HG03135 (cell line): ENCODE data around the gene BEST1.

Experiments
- ATAC-seq: cut with Tn5 transposase; IDR thresholded peaks from one replicate; pipeline ENCODE4 v1.9.1; 2021; ENCODE audit warnings: mild to moderate bottlenecking, moderate library complexity; ENCODE audit not compliant: unreplicated experiment

The BEST1 gene

DNA sequence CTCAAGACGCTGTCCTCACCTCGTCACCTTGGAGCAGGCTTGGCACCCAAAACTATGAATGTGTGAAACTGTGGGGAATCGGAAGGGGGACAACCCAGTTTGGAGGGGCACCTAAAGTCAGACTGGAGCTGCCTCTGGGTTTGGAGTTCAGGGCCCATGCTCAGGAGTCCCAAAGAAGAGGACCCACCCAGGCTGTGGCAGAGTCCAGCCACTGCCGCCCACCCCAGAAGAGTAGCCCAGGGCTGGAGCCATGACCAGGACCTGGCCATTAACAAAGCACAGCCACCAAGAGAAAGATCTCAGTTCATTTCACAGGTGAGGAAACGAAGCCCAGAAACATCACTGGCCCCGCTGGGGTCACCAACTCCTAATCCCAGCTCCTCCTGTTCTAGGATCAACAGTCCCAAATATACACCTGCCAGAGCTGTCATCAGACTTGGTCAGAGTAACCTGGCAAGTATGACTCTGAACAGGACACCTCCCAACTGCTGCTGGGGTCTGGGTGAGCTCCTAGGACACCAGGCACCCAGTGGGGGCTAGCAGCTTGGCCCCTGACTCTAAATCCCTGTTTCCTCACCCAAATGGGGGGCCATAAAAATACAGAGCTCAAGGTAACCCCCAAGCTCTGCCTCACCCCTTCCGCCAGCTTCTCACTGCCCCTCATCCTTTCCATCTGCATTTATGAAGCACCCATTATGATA, 35.5 kb upstream of the BEST1 start:
- no peak for ATAC-seq

DNA sequence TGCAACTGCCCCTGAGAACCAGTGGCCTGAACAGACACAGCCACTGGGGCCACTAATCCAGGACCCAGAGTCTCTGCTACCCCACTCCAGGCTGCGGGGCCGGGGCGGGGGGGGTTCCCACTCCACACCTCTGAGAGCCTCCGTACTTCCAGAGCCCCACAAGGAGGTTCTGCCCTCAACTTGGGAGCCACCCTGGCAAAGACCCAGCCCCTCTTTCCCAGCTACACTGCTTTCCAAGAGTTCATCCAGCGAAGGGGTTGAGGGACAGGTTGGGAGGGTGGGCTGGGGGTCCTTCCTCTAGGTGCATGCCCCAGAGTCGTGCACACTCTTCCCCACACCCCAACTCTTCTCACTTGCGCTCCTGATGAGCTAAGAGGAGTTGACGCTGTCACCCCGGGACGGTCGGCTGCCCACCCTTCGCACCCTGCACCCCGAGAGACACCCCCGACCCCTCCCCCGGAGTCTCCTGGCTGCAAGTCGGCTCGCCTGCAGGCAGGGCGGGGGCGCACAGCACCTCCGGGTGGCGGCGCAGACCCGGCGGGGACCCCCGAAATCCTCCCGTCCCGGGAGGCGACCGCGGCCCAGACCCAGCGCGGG, 33.3 kb upstream of the BEST1 start:
- ATAC-seq = no peak

DNA sequence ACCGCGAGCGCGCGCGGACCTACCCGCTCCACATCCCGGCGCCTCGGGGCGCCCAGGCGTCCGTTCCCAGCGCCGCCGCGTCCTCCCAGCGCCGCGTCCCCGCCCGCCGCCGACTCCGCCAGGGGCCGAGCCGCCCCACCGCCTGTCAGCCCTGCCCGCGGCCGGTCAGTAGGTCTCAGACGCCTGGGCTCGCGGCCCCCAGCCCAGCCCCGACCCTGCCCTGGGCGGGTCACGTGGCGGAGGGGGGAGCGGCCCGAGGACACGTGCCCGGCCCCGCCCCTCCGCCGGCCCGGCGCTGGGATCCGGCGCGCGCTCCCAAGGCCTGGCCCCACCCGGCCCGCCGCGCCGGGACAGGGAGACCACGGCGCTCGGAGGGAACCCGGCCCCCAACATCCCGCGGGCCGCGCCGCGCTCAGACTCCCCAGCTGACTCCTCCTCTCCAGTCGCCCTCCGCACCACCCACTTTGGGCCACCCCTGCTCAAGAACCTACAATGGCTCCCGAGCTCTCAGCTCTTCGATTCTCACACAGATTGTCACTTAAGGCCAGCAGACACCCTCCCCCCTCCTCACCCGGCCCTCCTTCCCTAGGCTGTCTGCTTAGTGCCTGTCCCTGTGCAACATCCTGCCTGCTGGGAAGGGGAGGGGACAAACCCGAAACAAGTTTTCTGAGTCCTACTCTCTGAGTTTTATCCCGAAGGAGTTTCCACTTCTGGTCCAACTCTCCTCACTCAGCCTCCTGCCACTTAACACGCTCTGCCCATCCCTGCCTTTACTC, 32.6 kb upstream of the BEST1 start, which contains the start of gene RAB3IL1:
Gene RAB3IL1, minus strand, starts transcription at position 233 of the 776 bp plus-strand sequence. Its CDS starts 199 bp downstream, at position 34.
- ATAC-seq = no peak

DNA sequence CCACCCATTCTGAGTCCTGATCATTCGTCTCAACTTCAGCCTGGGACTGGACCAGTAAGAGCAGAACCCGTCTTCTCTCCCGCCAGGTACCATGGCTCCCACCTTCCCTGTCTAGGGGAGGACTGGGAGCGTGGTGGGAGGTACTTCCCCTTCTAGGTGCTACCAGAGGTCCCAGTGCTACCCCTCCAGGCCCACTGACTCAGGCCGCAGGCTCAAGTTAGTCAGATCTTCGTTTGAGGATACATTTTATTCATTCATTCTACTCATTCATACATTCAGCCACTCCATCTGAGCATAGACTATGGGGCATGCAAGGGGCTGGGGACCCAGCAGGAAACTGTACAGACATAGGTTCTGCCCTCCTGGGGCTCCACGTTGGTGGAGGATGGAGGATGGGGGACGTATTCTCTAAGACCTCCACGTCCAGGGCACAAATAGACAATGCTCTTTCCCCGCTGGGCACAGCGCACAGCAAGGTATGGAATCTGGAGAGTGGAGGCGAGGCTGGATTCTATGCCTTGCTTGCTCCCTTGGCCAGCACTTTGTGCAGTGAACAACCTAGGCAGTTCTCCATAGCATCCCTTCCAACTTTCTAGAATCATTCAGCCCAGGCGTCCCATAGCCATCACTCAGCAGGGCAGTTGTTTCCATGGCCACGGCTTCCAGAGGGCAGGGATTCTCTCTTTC, 31.8 kb upstream of the BEST1 start:
- ATAC-seq = no peak

DNA sequence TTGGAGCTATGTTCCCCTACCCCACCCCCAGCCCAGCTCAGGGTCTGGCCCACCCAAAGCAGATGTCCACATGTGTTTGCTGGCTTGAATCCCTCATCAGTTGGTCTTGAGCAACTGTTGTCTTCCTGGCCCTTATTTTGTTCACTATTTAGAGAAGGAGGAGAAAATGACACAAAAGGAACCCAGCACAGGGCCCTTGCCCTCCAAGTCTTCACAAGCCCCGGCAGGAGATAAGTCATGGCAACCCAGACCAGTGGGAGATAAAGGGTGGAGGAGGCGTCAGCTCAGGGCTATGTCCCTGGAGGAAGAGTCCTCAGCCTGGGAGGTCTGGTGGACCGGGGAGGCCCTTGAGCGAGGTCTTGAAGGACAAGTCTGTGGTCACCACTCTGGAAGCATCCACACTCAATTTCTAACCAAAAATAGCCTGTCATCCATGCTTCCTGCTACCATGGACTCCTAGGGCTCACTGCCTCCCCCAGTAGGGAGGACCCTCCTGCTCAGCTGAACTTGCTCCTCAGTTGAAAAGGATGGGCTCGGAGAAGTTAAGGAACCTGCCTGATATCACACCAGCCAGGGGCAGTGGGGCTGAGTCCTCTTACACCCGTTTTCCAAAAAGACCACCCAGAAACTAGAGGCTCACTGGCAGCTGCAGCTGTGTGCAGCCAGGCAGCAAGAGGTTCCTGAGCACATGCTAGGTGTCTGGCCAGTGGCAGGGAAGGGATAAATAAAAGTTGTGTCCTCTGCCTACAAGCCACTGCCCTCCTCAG, 31.0 kb upstream of the BEST1 start:
- no peak for ATAC-seq

GRCh38 chr11:61919705-61920631, 30.2 kb upstream of the BEST1 start:
- no peak for ATAC-seq

- ATAC-seq = no peak
Observed at GRCh38 chr11:61921446-61921845, 28.7 kb upstream of the BEST1 start.

GRCh38 chr11:61922539-61922938, 27.6 kb upstream of the BEST1 start:
- ATAC-seq = no peak

- ATAC-seq = no peak
Observed at GRCh38 chr11:61923166-61924063, 26.7 kb upstream of the BEST1 start.

DNA sequence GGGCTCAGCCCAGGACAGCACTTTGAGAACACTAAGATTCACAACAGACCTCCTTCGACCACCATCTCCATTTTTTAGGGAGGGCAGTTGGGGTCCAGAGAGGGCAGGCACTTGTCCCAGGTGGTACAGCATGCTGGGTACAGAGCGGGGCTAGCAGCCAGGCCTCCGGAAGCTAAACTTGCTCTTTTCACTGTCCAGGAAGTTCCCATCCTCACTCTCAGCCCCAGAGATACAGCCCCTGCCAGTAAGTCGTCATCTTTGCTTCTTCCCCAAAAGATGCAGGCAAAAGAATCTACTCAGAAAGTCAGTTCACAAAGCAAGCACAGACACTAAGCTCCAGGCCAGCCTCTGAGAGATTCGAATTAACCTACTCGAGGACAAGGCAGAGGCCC, 26.1 kb upstream of the BEST1 start:
- no peak for ATAC-seq

GRCh38 chr11:61925736-61926135, 24.4 kb upstream of the BEST1 start:
- ATAC-seq = no peak

DNA sequence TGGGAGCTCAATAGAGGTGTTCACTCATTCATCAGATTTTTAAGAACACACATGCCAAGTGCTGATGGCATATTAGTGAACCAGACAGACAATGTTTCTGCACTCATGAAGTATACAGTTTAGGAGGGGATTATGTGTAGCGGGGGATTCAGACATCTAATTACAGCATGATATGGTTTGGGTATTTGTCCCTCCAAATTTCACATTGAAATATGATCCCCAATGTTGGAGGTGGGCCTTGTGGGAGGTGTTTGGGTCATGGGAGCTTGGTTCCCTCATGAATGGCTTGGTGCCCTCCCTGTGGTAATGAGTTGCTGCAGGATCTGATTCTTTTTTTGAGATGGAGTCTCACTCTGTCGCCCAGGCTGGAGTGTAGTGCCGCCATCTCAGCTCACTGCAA, 23.9 kb upstream of the BEST1 start:
- no peak for ATAC-seq

DNA sequence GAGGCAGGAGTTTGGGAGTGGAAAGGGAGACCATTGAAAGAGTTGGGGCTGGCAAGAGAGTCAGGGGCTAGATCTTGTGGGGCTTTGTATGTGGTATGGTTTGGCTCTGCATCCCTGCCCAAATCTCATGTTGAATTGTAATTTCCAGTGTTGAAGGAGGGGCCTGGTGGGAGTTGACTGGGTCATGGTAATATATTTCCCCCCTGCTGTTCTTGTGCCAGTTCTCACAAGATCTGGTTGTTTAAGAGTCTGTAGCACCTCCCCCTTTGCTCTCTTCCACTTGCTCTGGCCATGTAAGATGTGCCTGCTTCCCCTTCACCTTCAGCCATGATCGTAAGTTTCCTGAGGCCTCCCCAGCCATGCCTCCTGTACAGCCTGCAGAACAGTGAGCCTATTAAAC, 22.6 kb upstream of the BEST1 start:
- no peak for ATAC-seq

DNA sequence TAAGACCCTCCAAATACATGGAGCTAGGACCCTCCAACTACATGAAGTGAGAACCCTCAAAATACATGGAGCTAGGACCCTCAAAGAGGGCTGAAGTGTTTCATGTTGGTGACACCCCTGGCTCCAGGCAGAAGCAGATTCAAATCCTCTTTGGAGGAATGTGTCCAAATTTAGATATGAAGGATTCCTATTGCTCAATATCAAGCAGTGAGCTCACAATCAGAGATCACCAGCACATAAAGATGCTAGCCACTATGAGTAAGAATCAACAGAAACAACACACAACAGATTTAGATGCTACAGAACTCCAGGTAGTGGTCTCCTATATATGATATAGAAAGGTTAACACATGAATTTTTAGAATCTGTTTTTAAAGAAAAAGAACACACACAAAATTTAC, 21.5 kb upstream of the BEST1 start:
- no peak for ATAC-seq

DNA sequence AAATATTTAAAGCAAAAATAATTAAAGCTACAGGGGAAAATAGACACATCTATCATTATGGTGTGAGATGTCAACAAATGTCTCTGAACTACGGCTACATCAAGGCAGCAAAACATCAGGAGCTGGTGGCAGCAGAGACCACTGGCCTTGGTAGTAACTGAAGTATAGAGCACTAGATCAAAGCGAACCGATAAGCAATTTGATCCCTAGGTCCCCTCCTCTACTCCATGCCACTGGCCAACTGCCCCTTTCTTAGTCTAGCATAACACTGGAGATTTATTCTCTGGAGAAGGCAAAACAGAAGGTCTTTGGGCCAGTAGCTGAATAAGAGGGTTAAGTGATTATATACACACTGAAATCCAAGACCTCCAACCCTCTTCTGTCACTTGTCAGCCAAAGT, 19.2 kb upstream of the BEST1 start:
- no peak for ATAC-seq

GRCh38 chr11:61935861-61936260, 14.3 kb upstream of the BEST1 start:
- ATAC-seq = no peak

DNA sequence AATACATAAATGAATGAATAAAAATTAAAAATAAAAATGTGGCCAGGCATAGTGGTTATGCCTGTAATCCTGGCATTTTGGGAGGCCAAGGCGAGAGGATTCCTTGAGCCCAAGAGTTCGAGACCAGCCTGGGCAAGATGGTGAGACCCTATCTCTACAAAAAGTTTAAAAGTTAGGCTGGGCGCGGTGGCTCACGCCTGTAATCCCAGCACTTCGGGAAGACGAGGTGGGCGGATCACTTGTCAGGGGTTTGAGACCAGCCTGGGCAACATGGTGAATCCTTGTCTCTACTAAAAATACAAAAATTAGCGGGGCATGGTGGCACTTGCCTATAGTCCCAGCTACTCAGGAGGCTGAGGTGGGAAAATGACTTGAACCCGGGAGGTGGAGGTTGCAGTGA, 9.7 kb upstream of the BEST1 start:
- ATAC-seq = no peak

- no peak for ATAC-seq
Observed at GRCh38 chr11:61945191-61945590, 5.0 kb upstream of the BEST1 start.

- no peak for ATAC-seq
Observed at GRCh38 chr11:61946894-61947293, 3.3 kb upstream of the BEST1 start.
